Fibroblast of lung (primary cell): ENCODE measurements around the gene TCF12.

ENCODE experiments used
- EZH2 ChIP-seq: IDR thresholded peaks from 2 replicates; pipeline ENCODE4 v1.5.1; 2012; ENCODE audit warnings: low read length, control low read depth, mild to moderate bottlenecking; ENCODE audit errors: missing control alignments
- TF ChIP-seq, protein P1 (sequence below), 2 donors: IDR thresholded peaks in 1 of 2; conservative IDR thresholded peaks in 1 of 2; 1 replicate in 1 of 2; 2 replicates in 1 of 2; pipeline ENCODE4 v1.5.1; 2011 to 2012; ENCODE audit warnings: low read length in 2 of 2, control low read depth in 1 of 2, inconsistent platforms in 1 of 2, low read depth in 1 of 2, mild to moderate bottlenecking in 1 of 2

DNA sequence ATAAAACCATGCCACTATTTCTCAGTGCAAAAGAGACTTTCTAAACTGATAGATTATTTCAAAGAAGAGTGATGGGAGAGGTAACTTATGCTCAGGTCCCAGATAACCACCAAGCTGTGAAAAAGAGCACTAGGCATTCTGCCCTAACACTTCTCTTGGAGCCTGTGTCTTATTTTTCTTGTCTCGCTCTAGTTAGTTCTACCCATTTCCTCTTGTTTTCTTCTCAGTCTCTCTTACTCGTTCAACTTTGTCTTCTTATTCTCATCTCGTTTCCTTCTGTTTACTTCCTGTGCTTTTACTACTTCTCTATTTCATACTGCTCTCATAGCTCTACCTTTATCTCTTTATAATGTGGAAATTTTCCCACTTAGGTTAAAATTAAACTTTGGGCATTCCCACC, 366.1 kb downstream of the TCF12 start:
- TF ChIP-seq, protein P1, sequence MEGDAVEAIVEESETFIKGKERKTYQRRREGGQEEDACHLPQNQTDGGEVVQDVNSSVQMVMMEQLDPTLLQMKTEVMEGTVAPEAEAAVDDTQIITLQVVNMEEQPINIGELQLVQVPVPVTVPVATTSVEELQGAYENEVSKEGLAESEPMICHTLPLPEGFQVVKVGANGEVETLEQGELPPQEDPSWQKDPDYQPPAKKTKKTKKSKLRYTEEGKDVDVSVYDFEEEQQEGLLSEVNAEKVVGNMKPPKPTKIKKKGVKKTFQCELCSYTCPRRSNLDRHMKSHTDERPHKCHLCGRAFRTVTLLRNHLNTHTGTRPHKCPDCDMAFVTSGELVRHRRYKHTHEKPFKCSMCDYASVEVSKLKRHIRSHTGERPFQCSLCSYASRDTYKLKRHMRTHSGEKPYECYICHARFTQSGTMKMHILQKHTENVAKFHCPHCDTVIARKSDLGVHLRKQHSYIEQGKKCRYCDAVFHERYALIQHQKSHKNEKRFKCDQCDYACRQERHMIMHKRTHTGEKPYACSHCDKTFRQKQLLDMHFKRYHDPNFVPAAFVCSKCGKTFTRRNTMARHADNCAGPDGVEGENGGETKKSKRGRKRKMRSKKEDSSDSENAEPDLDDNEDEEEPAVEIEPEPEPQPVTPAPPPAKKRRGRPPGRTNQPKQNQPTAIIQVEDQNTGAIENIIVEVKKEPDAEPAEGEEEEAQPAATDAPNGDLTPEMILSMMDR (conservative IDR thresholded peaks at IDR 0.05 in 1 of 2, IDR thresholded peaks at IDR 0.05 in 1 of 2; ENCODE audit: low read depth in 1 of 2, low read length in 2 of 2): no peak
- TF ChIP-seq EZH2: no peak
